Urothelium cell line (cell line): ENCODE data around the gene TRPM2.
A peak's percentile ranks its signal among the peaks of the same experiment; 100 is the strongest.
"Not testable (repeated sequence)": the region's sequence is repeated elsewhere in the genome, so short reads cannot be mapped to it uniquely, and the experiment has no call there.

Experiments used
- DNase-seq: peaks from one replicate; pipeline ENCODE4 v3.0.0; 2011; ENCODE audit warnings: low spot score, mixed read lengths
- FAIRE-seq: peaks from 2 replicates; lab custom pipeline; 2011; peaks lifted over from hg19 to GRCh38; lab: Jason Lieb, UNC

TRPM2 gene

DNA sequence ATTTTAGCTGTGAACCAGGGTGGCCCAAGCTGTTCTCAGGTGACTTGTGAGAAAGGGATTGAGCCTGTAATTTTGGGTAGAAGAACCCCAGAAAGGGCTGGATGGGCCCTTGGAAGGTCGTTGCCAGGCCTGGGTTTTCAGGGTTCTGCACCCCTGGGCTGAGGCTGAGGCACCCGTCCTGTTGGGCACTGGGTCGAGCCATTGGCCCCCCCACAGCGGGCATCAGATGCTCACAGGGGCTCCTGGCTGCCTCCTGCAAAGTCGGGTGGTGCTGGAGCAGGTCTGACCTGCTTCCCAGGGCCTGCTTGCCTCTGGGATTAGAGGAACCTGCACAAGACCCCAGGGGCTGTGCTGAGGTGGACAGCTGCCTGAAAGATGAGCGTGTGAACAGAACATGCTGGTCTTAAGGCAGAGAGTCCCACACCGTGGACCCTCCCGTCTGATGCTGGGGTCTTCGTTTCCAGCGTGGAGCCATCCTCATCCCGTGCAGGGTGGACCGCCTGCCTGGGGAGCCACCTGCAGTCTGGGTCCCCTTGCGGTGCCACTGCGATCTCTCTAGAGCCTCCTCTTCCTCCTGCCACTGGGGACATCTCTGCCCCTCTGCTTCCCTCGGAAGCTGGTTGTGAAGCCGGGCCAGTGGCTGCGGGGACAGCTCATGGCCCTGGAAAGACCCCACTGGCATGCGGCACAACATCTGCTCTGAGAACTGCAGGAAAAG is 1.7 kb upstream of the TRPM2 start:
- FAIRE-seq, result no peak

DNA sequence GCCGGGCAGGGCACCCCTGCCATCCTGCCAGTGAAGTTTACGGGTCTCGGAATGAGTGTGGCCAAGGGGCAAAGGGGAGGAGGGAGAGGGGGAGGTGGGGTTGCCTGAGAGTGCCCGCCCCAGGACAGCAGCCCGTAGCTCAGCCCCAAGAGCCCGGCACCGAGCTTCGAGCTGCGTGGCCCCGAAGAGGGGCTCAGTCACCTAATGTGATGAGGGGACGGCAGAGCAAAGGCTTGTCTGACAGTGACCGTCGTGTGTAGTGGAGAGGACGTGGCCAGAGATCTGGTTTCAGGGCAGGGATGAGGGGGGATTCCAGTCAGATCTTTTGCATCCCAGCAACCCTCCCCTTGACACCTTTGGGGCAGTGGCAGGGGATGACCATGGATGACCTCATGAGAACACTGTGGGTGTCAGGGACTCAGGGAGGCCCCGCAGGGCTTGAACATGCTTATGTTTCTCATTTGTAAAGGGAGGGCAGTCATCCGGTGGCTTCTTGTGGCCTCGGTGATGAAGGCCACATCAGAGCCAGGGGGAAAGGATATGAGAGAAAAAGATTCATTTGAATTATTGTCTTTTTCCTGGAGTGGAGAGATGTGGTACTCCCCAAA is 1.1 kb upstream of the TRPM2 start:
- no peak for DNase-seq
- FAIRE-seq, result no peak

More for the DNA sequence above, 1.7 kb upstream of the TRPM2 start:
- DNase-seq, result no peak

DNA sequence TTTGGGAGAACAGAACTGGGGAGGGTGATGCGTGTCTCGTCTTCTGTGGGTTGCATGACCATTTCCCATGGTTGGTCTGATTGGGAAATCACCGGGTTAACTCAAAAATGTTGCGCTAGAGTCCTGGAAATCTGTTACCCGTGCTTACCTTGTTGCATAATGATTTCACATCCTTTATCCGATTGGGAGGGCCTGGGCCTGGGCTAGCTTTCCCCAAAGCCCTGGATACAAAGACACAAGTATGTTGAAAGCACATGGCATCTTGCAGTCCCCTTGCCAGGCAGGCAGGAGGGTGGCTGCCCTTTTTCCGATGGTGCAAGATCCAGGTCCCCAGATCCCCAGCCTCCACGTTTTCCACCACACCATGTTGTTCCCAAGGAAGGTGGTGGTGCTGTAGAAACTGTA is 582 bp downstream of the TRPM2 start:
- DNase-seq (no peak), FAIRE-seq (no peak)

DNA sequence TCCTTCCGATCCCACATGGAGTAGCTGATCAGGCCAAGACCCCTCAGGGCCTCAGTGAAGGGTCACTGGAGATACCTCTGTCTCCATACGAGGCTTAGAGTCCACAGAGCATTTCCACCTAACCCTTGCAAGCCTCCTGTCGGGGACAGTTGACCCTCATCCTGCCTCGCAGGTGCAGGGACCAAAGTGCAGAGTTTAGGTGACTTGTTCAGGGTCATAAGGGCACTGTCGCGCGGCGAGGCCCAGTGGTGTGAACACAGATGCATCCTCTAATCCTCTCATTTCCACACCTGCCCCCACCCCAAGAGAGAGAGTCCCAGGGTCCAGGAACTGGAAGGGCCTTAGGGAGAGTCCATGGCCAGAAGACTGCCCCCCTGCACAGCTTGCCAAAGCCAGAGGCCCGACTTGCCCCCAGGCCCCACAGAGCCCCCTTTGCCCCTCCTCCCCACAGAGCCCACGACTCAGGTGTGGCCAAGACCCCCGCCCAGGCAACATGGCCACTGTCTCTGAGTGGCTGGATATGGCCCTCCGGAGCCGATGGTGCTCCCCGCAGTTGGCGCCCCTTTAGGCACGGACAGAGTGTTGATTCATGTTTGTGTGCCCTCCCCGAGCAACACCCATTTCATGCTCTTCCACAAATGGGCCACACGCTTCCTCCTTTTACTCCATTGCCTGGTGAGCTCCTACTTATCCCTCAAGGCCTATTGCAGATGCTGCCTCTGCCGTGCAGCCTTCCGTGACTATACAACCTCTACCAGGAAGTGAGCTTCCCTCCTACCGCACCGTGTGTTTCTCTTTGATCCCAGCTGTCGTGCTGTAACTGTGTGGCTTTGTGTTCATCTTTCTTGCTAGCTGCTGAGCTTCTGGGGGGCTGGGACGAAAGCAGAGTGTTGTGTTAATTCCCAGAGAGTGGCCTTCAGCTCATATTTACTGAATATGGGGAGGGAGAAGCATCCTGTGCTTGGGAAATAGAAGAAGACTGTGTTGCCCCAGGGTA is 1.7 kb downstream of the TRPM2 start:
- DNase-seq, result no peak
- FAIRE-seq, result no peak

DNA sequence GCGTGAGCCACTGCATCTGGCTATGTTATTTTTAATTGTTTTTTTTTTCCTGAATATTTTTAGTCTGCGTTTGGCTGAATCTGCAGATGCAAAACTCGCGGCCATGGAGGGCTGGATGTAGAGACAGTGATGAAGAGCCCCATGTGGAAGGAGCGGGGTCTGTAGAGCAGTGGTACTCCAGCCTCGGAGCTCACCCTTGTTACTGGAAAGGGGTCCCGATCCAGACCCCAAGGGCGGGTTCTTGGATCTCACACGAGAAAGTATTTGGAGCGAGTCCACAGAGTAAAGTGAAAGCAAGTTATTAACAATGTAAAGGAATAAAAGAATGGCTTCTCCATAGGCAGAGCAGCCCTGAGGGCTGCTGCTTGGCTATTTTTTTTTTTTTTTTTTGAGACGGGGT is 2.7 kb downstream of the TRPM2 start:
- DNase-seq (no peak), FAIRE-seq (no peak)

DNA sequence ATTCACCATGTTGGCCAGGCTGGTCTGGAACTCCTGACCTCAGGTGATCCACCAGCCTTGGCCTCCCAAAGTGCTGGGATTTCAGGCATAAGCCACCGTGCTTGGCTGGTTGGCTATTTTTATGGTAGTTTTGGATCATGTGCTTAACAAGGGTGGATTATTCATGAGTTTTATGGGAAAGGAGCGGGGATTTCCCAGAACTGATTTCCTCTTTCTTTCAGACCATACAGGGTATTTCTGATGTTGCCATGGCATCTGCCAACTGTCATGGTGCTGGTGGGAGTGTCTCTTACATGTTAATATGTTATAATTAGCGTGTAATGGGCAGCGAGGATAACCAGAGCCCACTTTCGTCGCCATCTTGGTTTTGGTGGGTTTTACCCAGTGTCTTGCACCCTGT is 3.2 kb downstream of the TRPM2 start:
- DNase-seq, result no peak
- FAIRE-seq, result no peak

DNA sequence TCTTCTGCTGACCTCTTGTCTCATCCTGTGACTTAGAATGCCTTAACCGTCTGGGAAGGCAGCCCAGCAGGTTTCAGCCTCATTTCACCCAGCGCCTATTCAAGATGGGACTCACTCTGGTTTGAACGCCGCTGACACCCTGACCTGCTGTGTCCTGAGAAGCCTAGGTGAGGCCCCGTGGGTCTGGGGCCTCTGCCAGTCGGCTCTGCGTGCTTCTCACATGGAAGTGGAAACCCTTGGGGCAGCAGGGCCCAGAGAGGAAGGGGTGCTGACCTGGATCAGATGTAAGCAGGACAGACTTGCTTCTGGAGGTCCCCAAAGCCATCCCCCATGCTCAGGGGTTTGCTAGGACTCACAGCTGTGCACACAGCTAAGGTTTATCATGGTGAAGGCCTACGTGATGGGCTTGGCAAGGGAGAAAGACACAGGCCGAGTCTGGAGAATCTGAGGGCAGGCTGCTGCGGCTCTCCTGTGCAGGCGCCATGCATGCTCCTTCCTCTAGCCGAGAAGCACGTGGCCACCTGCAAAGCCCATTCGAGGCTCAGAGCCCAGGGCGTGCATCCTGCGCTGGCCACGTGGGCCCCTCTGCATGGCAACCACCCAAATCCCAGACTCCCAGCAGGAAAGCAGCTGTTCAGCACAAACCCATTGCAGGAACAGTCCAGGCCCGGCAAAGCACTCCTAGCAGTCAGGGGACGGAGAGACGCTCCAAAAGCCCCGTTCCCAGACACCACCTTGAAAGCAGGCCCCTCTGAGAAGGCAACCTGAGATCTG is 3.8 kb downstream of the TRPM2 start:
- DNase-seq (no peak), FAIRE-seq (no peak)

DNA sequence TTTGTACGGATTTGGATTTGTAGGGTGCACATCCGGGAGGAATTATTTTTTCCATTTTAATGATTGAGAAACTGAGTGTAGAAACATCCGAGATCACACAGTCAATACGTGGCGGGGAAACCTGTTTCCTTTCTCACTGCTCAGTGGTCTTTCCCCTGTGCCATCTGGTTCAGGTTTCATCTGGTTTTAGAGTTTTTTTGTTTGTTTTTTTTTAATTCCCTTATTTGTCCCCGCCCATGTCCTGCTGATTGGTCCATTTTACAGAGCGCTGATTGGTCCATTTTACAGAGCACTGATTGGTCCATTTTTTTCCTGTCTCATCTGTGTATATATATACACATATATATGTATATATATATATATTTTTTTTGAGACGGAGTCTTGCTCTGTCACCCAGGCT is 6.0 kb downstream of the TRPM2 start:
- FAIRE-seq, result no peak
- DNase-seq, result no peak

DNA sequence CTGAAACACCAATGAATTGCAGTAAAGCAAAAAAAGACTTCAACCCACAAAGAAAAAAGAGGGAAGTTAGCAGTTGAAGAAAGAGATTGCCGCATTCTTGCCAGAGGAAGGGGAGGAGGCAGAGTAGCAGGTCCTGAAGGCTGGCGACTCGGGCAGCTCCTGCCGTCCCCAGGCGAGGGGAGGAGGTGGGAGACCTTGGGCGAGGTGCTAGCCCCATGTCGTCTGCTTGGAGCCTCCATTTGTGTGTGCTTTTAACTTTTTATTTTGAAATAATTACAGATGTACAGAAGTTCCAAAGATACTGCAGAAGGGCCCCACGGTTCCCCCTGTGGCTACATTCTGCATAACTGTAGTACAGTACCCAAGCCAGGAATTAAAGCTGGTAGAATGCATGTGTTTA is 6.7 kb downstream of the TRPM2 start:
- DNase-seq (no peak), FAIRE-seq (no peak)

DNA sequence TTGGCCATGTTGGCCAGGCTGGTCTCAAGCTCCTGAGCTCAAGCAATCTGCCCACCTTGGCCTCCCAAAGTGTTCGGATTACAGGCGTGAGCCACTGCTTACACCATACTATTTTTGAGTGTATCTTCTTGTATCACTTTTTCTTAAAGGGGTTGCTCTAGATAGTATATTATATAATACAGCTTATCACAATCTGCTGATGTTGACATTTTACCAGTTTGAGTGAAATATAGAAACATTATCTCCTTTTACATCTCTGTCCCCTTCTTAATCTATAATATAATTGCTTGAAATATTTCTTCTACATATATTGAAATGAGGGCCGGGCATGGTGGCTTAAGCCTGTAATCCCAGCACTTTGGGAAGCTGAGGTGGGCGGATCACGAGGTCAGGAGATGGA is 8.5 kb downstream of the TRPM2 start:
- FAIRE-seq, DNase-seq: not testable (repeated sequence)

DNA sequence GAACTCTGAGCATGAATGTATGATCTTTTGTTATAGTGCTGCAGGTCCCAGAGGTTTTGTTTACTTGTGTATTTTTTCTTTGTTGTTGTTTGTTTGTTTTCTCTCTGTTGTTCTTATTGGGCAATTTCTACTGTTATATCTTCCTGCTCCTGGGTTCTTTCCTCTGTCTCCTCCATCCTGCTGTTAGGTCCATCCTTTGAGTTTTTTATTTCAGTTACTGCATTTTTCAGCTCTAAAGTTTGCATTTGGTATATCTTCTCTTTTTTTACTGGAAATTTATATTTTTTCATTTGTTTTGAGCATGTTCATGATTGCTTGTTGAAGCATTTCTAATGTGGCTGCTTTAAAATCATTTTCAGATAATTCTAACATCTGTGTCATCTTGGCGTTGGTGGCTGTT is 9.9 kb downstream of the TRPM2 start:
- no peak for DNase-seq
- no peak for FAIRE-seq

DNA sequence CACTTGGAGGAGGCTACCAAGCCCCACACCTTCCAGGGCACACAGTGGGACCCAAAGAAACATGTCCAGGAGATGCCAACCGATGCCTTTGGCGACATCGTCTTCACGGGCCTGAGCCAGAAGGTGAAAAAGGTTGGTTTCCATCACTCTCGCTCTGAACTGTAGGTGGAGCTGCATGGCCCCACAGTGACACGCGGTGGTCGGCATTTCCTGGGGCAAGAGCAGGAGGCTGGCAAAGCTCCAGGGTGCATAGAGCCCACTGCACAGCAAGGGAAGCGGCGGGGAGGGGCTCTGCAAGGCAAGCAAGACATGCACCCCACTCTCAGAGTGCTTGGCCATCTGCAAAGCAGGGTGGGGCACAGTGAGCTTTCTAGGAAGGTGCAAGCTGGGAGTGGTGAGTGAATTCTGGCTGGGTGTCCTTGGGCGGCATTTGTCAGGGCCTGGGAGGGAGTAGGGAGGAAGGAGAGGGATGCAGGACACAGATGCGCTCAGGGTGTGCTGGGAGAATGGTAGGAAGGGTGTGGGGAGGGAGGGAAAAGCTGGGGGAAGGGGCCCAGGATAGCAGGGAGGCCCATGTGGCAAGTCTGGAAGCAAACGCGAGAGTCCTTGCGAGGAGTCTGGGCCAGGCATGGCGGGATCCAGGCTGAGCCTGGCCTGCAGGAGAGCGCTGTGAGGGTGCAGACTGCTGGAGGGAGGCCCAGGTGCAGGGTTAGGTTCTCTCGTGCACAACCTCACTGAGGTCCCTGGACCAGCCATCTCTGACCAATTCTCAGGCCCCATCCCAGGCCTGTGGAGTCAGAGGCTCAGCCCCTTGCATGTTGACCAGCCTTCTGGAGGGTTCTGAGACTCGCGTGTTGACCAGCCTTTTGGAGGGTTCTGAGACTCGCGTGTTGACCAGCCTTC is 11.0 kb downstream of the TRPM2 start:
- FAIRE-seq, result no peak
- no peak for DNase-seq

DNA sequence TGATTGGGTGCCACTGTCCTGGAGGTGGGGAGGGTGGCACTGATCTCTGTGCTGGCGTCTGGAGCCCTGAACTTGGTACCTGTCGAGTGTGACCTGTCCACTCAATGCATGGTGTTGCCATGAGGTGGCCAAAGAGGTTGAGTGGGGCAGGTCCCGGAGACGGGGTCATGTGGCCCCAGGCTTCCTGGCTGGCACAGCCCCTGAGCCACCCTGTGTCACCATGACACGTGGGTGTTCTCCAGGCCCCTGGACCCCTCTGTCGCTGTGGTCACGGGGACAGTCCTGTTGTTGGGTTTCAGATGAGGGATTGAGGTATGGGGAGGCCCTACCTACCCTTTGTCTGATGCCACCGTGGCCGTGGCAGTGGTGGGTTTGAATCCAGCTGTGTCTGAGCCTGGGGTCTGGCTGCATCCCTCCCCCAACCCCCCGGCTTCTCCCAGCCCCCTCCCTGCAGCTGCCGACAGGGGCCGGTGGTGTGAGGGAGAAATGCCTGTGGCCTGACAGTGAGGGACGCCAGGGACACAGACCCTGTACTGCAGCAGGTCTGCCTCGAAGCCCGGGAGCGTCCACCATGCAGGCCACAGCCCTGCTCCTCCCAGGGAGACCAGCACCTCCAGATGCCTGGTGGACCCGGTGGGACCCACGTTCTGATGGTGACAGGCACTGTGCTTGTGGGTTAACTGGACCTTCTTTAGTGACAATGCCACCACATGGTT is 12.0 kb downstream of the TRPM2 start:
- no peak for FAIRE-seq
- DNase-seq, result no peak

DNA sequence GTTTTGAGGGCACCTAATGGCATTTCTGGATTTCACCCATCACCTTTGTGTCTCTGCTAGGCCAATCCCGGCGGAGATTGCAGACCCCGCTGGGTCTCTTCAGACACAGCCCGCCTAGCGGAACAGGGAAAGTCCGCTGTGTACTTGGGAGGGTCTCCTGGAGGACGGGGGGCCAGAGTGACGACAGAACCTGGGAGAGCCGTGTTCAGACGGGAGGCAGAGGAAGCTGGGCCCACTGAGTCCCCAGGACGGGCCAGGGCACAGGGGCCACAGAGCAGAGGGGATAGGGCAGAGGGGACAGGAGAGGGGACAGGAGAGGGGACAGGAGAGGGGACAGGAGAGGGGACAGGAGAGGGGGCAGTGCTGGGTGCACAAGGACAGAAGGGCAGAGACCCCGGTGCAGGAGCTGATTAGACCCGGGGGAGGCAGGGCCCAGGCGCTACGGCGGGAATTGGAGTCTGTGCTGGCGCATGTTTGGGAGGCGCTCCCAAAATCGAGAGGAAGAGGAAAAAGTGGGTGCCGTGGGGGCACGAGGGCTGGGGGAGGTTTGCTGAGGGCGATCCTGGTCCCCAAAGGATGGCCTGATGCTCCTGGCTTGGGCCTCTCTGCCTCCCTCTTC is 12.7 kb downstream of the TRPM2 start:
- no peak for DNase-seq
- FAIRE-seq, result no peak

DNA sequence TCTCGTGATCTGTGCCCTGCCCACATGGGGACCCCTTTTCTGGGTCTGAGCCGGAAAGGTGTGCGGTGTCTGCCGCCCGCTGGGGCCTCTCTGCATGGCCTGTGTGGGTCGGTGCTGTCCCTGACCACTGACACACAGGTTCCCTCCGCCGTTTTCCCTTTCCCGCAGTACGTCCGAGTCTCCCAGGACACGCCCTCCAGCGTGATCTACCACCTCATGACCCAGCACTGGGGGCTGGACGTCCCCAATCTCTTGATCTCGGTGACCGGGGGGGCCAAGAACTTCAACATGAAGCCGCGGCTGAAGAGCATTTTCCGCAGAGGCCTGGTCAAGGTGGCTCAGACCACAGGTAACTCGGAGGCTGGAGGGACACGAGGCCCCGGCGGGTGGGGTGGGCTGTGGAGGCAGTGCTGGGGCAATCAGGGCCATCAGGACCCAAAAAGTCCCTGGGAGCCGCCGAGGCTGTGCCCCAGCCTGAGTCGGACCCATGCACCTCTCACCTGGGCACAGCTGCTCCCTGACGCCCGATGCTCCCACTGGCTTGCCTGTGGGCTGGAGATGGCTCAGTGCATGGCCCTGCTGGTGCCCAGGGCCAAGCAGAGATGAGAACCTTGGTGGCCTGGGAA is 13.3 kb downstream of the TRPM2 start:
- FAIRE-seq (no peak), DNase-seq (no peak)

DNA sequence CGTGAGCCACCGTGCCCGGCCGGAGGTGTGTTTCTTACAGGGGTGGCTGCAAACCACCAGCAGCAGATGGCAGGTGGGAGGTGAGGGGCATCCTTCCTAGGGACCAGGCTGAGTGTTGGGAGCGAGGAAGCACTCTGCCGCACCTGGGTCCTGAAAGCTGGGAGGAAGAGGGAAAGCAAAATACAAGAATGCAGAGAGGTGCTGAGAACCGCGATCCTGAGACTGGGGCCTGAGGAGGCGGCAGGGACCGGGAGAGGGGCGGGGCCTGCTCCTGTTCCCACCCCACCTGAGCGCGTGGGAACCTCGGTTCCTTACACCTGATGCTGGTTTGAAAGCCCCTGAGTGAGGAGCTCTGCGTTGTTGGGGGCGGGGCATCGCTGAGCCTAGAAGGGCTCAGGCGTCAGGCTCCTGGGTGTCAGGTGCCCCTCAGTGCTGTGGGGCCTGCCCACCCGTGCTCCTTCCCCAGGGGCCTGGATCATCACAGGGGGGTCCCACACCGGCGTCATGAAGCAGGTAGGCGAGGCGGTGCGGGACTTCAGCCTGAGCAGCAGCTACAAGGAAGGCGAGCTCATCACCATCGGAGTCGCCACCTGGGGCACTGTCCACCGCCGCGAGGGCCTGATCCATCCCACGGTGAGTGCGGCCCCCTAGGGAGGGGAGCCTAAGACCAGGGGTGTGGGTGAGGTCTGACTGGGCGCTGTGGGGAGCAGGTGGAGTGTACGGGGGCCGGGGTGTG is 15.5 kb downstream of the TRPM2 start:
- DNase-seq, result no peak

DNA sequence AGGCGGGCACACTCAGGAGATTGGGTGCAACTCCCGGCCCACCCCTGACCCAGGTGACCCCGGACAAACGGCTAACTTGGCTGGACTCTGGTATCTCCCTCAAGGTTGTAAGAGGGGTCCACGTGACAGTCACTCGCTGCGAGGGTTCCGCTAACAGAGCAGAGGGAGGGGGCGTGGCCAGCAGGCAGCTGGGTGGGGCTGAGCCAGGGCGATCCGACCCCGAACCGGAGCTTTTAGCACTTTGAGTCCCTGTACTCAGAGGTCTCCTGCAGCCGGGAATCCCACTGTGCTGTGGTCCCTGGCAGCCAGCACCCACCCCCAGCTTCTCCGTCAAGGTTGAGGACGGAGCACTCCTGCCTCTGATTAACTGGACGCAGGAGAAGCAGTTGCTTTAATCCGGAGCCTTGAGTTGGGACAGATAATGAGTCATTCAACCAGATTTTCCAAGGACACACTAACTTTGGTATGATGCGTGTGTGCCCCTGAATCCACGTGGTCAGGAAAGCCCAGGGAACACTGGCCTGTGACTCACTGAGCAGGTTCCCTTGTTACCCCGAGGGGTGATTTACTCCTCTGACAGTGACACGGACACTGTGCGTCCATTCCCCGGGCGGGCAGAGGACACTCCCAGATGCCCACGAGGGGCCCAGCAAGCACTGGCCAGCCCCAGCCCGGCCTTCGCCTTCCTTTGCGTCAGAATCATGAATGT is 16.8 kb downstream of the TRPM2 start:
- no peak for FAIRE-seq

More for the DNA sequence above, 15.5 kb downstream of the TRPM2 start:
- no peak for FAIRE-seq

More for the DNA sequence above, 16.8 kb downstream of the TRPM2 start:
- peak; percentile 60 for DNase-seq
